Smooth muscle cell (in vitro differentiated cells): ENCODE data around the gene VSTM2L. TPM values are rescaled to one million over a fixed set of nuclear protein-coding genes. Genes with fewer than 3 reads are reported as not detected.

Experiments used
- DNase-seq: peaks from one replicate; lab custom pipeline; 2025; ENCODE audit not compliant: unreplicated experiment; lab: John Stamatoyannopoulos, UW
- H2AFZ ChIP-seq: fragments of 200-600 bp; sonication (generic); 2 replicates; pipeline ENCODE4 v1.6.0; 2016; ENCODE audit warnings: antibody characterized with exemption, low read depth, mild to moderate bottlenecking
- H3F3A ChIP-seq: fragments of 200-600 bp; sonication (generic); 2 replicates; pipeline ENCODE4 v1.6.0; 2017; ENCODE audit warnings: antibody characterized with exemption, low read depth
- H3K27ac ChIP-seq: fragments of 200-600 bp; sonication (generic); 2 replicates; pipeline ENCODE4 v1.5.1; 2016; ENCODE audit warnings: low read depth, mild to moderate bottlenecking
- H3K27me3 ChIP-seq: fragments of 200-600 bp; sonication (generic); 2 replicates; pipeline ENCODE4 v1.6.1; 2016; ENCODE audit warnings: low read depth, mild to moderate bottlenecking
- H3K36me3 ChIP-seq: fragments of 200-600 bp; sonication (generic); 2 replicates; pipeline ENCODE4 v1.5.1; 2016; ENCODE audit warnings: low read depth
- H3K4me1 ChIP-seq: fragments of 200-600 bp; sonication (generic); 2 replicates; pipeline ENCODE4 v1.5.1; 2016; ENCODE audit warnings: low read depth
- H3K4me2 ChIP-seq: fragments of 200-600 bp; sonication (generic); 2 replicates; pipeline ENCODE4 v1.6.0; 2016; ENCODE audit warnings: mild to moderate bottlenecking
- H3K4me3 ChIP-seq: fragments of 200-600 bp; sonication (generic); 2 replicates; pipeline ENCODE4 v1.5.1; 2016; ENCODE audit warnings: mild to moderate bottlenecking
- H3K79me2 ChIP-seq: fragments of 200-600 bp; sonication (generic); 2 replicates; pipeline ENCODE4 v1.6.0; 2016; ENCODE audit warnings: low read depth, mild to moderate bottlenecking
- H3K9ac ChIP-seq: fragments of 200-600 bp; sonication (generic); 2 replicates; pipeline ENCODE4 v1.6.0; 2016; ENCODE audit warnings: low read depth
- H3K9me3 ChIP-seq: fragments of 200-600 bp; sonication (generic); replicated peaks from 2 replicates; pipeline ENCODE4 v1.5.1; 2016; ENCODE audit warnings: low read depth
- H4K20me1 ChIP-seq: fragments of 200-600 bp; sonication (generic); 2 replicates; pipeline ENCODE4 v1.6.0; 2016; ENCODE audit warnings: low read depth
- CTCF ChIP-seq: fragments of 200-600 bp; sonication (generic); IDR thresholded peaks from 2 replicates; pipeline ENCODE4 v1.5.1; 2017; ENCODE audit warnings: borderline replicate concordance, mild to moderate bottlenecking, antibody characterized with exemption; ENCODE audit not compliant: insufficient read depth, poor library complexity, severe bottlenecking
- WGBS: methylation state at CpG from one replicate; pipeline ENCODE4 v1.1.7; 2016; ENCODE audit warnings: low lambda C conversion rate; 5-methylcytosine and 5-hydroxymethylcytosine counted together
- polyA plus RNA-seq: library from polyadenylated mRNA; unstranded; fragments of >200 nt; fragmentation: Nextera tagmentation; extraction: Ambion mirVana; gene quantifications from 2 replicates; pipeline ENCODE4 v1.2.1, GENCODE V29; 2016
- total RNA-seq: library from RNA; depleted of rRNA; stranded (reverse); fragments of >200 nt; gene quantifications from 2 replicates; pipeline ENCODE4 v1.2.3, GENCODE V29; 2014

Gene VSTM2L
- total and polyA plus RNA-seq, 2 experiments from 2014 or later, result 0.56 to 1.9 TPM

GRCh38 chr20:37878835-37879599, 23.9 kb upstream of the VSTM2L start:
- H3K4me1 ChIP-seq, result no peaks in the 10 kb centered on the region
- no peak overlapping the region for H3K9ac ChIP-seq
- 86% methylated on average over 12 of the region's 12 CpGs for WGBS
- H3K27me3 ChIP-seq, result no peaks in the 10 kb centered on the region
- no peak for DNase-seq
- no peak for TF ChIP-seq CTCF
- no peaks in the 10 kb centered on the region for H3F3A ChIP-seq
- H3K9me3 ChIP-seq, result no peaks in the 10 kb centered on the region
- no peaks in the 10 kb centered on the region for H4K20me1 ChIP-seq
- H2AFZ ChIP-seq, result no peak overlapping the region
- H3K79me2 ChIP-seq, result no peaks in the 10 kb centered on the region
- no peak overlapping the region for H3K4me2 ChIP-seq
- H3K36me3 ChIP-seq, result no peaks in the 10 kb centered on the region
- no peak overlapping the region for H3K4me3 ChIP-seq
- H3K27ac ChIP-seq, result no peak overlapping the region

- no peaks in the 10 kb centered on the region for H4K20me1 ChIP-seq
- no peaks in the 10 kb centered on the region for H3K27me3 ChIP-seq
- no peak for DNase-seq
- H3K4me3 ChIP-seq, result no peak overlapping the region
- H3K4me2 ChIP-seq, result no peak overlapping the region
- WGBS, result 90% methylated on average over 1 of the region's 1 CpG
- no peaks in the 10 kb centered on the region for H3F3A ChIP-seq
- H3K27ac ChIP-seq, result no peak overlapping the region
- no peaks in the 10 kb centered on the region for H3K9me3 ChIP-seq
- H3K4me1 ChIP-seq, result no peaks in the 10 kb centered on the region
- H3K36me3 ChIP-seq, result no peaks in the 10 kb centered on the region
- no peaks in the 10 kb centered on the region for H3K79me2 ChIP-seq
- no peak overlapping the region for H2AFZ ChIP-seq
- no peak for TF ChIP-seq CTCF
- no peak overlapping the region for H3K9ac ChIP-seq
Observed at GRCh38 chr20:37879843-37880242, 23.1 kb upstream of the VSTM2L start.

GRCh38 chr20:37880726-37881591, 22.0 kb upstream of the VSTM2L start:
- no peak overlapping the region for H3K9ac ChIP-seq
- no peak overlapping the region for H2AFZ ChIP-seq

More at GRCh38 chr20:37880726-37881591, 22.0 kb upstream of the VSTM2L start:
- TF ChIP-seq CTCF, result no peak
- WGBS, result 66% methylated on average over 18 of the region's 18 CpGs
- no peak overlapping the region for H3K4me3 ChIP-seq
- no peaks in the 10 kb centered on the region for H4K20me1 ChIP-seq
- no peaks in the 10 kb centered on the region for H3K4me1 ChIP-seq
- H3K27me3 ChIP-seq, result no peaks in the 10 kb centered on the region
- no peak overlapping the region for H3K27ac ChIP-seq
- no peaks in the 10 kb centered on the region for H3K9me3 ChIP-seq
- H3K36me3 ChIP-seq, result no peaks in the 10 kb centered on the region
- no peak overlapping the region for H3K4me2 ChIP-seq
- no peaks in the 10 kb centered on the region for H3K79me2 ChIP-seq
- DNase-seq, result no peak
- H3F3A ChIP-seq, result no peaks in the 10 kb centered on the region
